ENCODE measurements around the gene RASAL2.
"Not testable (repeated sequence)": the region's sequence is repeated elsewhere in the genome, so short reads cannot be mapped to it uniquely, and the experiment has no call there.

RASAL2 gene

DNA sequence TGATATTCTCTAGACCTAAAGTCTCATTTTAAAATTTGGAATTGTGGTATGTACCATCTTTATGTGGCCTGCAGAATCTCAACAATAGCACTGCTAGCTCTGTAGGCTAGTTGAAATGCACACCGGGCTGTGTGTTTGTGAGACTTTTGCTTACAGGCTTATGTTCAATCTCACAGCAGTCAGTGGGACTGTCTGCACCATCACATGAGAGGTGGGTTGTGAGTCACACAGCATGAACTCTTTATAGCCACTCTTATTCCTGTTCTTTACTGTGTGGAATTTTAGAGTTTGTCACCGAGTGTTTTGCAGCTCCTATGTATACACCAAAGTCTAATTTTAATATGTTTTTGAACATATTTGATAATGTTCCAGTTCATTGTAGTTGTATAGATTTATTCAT lies 74.6 kb downstream of the RASAL2 start:
- DNase-seq: no peak

- DNase-seq: no peak
Observed at GRCh38 chr1:178169649-178170048, 75.7 kb downstream of the RASAL2 start.

DNA sequence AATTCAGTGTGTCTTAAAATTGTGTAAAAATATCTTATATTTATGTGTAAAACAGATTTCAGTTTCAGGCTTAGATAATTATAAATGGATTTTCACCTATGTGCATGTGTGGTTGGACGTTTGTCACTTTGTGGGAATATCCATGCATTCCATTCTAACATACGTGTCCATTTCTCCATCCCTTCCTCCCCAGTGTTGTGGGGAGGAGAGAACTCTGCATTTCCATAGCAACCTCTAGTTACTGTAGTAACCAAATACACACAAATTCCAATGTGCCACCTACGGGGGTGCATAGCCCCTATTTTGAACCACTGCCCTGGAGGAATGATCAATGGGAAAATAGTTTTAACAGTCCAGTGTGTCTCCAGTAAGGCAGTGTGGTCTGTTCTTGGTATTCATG lies 79.0 kb downstream of the RASAL2 start:
- DNase-seq: no peak

DNA sequence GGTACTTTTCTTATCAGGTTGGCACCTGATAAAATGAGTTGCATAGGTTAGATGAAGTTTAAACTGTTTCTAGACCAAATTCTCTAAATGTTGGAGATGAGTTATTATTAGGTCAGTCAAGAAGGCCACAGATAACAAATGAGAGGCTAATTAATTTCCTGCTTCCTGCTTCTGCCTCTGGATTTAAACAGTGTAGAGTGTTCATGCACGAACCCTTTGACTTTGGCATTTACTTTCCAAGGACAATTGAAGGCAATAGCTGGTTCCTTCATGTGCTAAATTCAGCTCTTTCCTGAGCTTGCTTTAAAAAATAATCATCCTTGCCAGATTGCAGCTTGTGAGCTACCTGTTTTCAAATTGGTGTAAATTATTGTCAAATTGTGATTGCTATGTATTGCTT lies 80.6 kb downstream of the RASAL2 start:
- DNase-seq: no peak

GRCh38 chr1:178180405-178180804 lies 86.5 kb downstream of the RASAL2 start:
- no peak for DNase-seq

GRCh38 chr1:178183796-178184195 lies 89.9 kb downstream of the RASAL2 start:
- DNase-seq: no peak

GRCh38 chr1:178188306-178188705 lies 94.4 kb downstream of the RASAL2 start:
- no peak for DNase-seq

DNA sequence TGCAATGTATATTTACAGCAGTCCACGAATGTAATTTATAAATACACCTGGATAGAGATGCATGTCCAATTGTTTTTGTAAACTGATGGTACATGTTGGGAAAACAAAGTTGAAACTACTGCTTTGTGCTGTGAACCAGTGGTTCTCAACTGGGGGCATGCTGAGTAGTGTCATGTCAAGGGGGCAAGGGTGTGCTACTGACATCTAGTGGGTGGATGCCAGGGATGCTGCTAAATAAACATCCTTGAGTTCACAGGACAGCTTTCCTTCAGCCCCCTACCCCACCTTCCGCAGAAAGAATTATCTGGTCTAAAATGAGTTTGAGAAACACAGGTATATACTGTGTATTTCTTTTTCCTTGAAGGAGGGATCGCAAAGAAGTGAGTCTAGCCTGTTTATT lies 95.9 kb downstream of the RASAL2 start:
- DNase-seq: no peak

DNA sequence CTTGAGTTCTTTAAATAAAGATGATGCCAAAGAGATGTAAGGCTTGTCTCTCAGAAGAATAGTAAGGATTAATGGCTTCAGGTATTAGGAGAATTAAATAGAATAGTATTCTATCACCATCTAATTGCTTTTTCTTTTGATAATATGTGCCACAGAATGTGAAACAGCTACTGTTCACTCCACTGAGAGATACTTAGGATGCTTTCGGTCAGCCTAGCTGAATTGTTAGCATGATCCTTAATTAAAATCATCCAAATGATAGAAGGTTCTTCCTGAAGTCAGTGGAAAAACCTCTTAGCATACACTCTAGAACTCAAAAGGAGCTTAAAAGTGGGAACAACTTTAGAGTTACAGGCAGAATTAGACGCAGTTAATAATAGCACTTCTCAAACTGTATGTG lies 97.0 kb downstream of the RASAL2 start:
- DNase-seq: no peak

GRCh38 chr1:178192686-178193085 lies 98.8 kb downstream of the RASAL2 start:
- DNase-seq: no peak

DNA sequence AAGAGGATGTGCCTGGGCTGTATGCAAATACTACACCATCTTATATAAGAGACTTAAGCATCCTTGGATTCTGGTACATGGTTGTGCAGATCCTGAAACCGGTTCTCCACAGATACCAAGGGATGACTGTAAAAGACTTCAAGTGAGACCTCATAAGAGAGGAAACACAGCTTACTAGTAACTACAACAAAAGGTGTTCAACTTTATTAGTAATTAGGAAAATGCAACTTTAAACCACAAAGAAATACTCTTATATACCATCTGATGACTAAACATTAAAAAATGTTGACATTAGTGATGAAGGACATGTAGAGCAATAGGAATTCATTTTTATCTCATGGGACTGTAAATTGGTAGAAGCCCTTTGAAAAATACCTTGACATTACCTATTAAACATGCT lies 102.7 kb downstream of the RASAL2 start:
- DNase-seq: no peak

DNA sequence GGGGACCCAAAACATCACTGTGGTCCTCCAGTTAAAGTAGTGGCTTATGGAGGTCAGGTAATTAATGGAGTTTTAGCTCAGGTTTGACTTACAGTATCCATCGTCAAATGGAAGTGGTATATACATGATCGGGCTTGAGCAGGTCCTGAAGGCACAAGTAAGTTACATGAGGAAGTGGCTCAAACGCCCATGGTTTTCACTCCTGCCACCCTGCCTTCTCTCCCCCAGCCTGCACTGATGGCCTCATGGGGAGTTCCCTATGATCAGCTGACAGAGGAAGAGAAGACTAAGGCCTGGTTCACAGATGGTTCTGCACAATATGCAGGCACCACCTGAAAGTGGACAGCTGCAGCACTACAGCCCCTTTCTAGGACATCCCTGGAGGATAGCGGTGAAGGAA lies 108.2 kb downstream of the RASAL2 start:
- DNase-seq: not testable (repeated sequence)

DNA sequence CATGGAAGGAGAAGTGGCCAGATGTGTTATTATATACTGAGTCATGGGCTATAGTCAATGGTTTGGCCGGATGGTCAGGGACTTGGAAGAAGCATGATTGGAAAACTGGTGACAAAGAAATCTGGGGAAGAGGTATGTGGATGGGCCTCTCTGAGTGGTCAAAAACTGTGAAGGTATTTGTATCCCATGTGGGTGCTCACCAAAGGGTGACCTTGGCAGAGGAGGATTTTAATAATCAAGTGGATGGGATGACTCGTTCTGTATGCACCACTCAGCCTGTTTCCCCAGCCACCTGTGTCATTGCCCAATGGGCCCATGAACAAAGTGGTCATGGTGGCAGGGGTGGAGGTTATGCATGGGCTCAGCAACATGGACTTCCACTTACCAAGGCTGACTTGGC lies 108.6 kb downstream of the RASAL2 start:
- not testable (repeated sequence) for DNase-seq

- not testable (repeated sequence) for DNase-seq
Observed at GRCh38 chr1:178208269-178208856, 114.5 kb downstream of the RASAL2 start.

DNA sequence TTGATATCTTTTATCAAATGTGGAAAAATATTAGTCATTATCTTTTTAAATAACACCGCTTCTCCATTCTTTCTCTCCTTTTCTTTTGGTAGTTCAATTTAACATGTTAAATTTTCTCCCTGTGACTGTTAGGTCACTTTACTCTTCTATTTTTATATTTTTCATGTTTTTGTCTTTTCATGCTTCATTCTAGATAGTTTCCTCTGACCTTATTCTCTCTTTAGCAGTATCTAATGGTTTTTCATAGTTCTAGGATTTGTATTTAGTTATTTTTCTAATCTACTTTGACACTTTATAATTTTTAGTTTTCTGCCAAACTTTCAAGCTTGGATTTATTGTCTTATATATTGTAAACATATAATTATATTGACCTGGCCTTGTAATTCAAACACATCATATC lies 116.0 kb downstream of the RASAL2 start:
- DNase-seq: no peak

- no peak for DNase-seq
Observed at GRCh38 chr1:178218550-178218949, 124.6 kb downstream of the RASAL2 start.

GRCh38 chr1:178220094-178220493 lies 126.2 kb downstream of the RASAL2 start:
- no peak for DNase-seq

GRCh38 chr1:178223289-178223688 lies 129.4 kb downstream of the RASAL2 start:
- no peak for DNase-seq

- DNase-seq: no peak
Observed at GRCh38 chr1:178224358-178224757, 130.5 kb downstream of the RASAL2 start.

DNA sequence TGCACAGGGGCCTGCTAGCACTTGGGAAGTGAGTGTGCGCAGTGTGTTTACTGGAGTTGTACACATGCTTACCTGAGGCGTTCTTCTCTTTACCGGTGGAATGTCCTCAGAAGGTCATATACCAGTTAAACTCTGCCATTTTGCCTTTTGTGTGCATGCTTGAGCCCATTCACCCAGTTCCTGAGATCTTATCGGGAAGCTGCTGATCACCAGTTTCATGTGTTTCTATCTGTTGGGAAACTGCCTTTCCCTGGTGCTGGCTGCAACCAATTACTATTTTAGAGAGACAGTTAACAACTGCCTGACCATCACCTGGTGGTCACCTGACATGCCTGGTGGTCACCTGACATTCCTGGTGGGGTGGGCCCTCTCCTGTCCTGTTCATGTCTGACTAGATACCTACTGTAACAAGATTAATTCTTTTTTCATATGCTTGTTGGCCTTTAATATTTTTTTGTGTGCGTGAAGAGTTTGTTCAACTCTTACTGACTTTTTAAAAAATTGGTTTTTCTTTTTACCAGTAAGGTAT lies 137.0 kb downstream of the RASAL2 start:
- no peak for DNase-seq

- no peak for DNase-seq
Observed at GRCh38 chr1:178232108-178232507, 138.2 kb downstream of the RASAL2 start.

DNA sequence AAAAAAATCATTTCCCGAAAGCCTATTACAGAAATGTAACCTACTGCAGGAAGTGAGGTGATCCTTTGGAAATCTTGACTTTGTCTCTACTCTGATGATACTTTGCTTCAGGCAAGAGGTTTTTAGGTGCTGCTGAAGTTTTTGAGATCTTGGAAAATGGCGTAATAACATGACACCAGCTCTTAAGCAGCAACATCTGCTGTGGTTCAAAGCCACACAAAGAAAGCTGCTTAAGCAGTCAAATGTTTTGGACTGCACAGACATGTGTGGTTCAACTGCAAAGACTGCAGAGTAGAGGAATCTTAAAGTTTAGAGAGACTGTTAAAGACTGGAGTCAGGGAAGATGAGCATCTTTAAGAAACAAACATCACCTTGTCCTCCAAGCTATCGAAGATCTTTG lies 139.0 kb downstream of the RASAL2 start:
- DNase-seq: no peak

DNA sequence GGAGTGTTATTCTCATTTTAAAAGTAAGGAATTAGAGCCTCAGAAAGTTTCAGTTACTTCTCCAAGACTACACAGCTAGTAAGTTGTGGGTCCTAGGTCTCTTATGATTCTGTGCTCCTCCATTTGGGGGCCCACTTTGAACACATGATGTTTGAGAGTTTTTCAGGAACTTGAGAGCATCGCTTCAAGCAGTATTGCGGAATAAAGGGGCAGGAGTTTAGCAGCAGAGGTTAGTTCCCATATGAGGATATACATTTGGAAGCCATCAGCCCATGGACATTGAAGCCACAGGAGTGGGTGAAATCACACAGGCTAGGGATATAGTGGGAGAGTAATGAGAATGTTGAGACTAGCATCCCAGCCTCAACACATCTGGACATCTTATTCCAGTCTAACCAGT lies 143.2 kb downstream of the RASAL2 start:
- no peak for DNase-seq

DNA sequence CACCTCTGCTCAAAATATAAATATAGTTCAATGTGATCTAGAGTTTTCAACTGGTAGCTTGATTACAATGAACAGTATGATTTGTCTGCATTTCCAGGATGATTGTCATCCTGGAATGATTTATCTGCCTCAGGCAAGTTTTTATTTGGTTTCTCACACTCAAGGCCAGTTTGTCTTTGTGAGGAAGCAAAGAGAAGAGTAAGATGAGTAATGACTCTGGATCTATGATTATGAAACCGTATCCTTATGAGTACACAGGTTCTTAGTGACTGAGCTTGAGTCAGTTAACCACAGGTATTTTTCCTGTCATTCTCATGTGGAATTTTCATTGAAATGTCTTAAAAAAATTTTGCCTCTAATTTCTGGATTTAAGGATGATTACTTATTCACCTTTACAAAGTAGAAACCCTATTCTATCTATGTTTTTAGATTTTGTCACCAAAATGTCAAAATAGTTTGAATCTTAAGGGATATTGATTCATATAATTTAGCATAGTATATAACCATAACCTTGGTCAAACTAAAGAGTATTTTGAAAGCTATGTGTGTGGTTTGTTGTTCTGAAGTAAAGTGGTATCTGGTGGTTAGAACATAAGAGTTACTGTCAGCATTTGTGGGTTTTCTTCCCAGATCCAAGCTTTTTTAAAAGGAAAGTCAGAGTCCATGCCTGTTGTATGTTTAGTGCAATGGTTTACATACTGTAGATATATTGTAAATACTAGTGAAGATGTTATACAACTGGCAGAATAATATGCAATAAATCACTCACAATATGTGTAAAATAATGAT lies 145.0 kb downstream of the RASAL2 start:
- DNase-seq: no peak

GRCh38 chr1:178241057-178241456 lies 147.2 kb downstream of the RASAL2 start:
- no peak for DNase-seq
